GM12801 (cell line): ENCODE data around the gene MLANA.

ENCODE experiments used
- CTCF ChIP-seq: IDR thresholded peaks from one replicate; pipeline ENCODE4 v1.5.1; 2011; ENCODE audit warnings: control low read depth; ENCODE audit not compliant: insufficient read length; ENCODE audit errors: extremely low read depth

Gene MLANA

GRCh38 chr9:5858833-5859232 is 31.9 kb upstream of the MLANA start:
- TF ChIP-seq CTCF = no peak

DNA sequence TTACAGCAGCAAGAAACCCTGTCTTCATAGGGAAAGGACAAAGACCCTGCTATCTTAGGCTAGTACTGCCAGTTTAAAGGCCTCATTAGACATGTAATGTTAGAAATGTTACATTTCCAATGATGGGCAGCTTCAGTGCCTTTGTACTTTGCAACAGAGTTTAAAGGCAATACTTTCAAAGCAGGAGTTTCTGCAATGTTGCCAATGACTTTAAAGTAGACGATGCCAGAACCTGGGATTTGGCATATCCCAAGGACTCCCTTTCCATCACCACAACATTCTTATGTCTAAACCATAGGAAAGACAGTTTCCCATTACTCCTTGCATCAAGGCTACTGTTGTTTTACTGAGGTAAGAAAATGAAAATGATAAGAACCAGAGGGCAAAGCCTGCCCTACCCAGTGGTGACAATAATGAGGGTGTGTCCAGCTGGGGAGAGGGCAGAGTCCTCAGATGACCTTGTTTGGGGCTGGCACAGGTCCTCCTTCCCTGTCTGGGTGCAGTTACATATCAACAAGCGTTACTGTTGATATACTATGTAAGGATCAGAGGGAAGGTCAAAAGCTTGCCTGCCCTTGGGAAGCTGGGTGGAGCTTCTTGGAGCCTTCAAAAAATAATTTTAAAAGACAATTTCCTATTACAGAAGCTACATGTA is 27.5 kb upstream of the MLANA start:
- TF ChIP-seq CTCF = no peak

DNA sequence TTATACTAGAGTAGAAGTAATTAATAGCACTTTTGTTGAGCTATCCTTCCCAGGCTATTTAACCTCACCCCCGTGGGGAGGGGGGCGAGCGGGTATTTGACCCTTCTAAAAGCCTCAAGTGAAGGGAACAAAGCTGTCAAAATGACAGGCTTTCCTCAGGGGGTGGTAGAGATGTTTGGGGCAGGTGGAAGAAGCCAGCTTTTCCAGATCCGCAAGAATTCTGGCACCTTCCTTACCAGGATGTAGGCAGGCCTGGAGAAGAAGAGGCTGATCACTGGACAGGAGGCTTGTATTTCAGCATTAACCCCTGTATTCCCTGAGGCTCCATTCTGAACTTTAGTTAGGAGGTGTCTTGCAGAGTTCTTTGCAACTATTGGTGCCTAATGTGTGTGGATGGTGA is 26.2 kb upstream of the MLANA start:
- no peak for TF ChIP-seq CTCF

DNA sequence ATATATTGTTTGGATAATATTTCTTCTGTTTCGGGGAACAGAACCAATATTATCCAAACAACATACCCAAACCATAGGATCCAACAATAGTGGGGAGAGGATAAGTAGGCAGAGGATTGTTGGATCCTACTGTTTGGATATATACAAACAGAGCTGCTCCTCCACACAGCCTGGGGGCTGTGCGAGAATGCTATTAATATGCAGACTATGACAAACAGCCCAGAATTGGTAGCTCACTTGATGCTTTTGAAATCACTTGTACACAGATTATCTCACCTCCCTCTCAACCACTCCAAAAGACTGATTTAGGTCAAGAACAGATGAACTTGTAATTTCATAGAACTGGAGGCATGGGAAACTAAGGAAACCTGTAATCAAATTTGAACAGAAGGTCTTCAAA is 24.4 kb upstream of the MLANA start:
- TF ChIP-seq CTCF = no peak

DNA sequence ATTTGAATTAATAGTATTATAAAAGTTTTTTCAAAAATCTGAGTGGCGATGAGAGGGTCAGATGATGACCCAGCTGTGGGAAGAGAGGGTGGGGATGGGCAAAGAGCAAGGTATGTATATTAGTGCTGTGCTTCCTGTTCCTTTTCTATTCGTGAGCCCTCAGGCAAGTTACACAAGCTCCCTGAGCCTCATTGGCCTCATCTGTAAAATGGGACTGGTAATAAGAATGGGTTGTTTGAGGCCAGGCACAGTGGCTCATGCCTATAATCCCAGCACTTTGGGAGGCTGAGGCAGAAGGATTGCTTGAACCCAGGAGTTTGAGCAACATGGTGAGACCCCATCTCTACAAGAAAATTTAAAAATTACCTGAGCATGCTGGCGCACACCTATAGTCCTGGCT is 24.0 kb upstream of the MLANA start:
- TF ChIP-seq CTCF = no peak

DNA sequence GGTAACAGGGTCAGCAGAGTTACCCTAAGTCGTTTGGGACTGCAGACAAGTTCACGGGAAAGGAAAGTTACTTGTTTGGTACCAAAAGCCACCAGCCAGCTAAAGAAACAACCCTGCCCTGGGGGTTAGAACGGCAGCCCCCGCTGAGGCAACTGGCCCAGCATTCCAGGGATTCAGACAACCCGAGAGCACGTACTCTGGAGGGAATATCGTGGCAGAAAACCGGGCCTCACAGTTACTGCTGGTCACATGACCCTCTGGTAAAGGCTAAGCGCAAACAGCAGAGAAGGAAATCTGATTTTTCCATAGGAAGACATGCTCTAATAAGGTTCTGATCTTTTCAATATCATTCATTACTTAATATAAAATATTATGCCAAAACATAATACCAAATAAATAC is 22.5 kb upstream of the MLANA start:
- TF ChIP-seq CTCF = no peak

- TF ChIP-seq CTCF = no peak
Measured at GRCh38 chr9:5869315-5870019, 21.2 kb upstream of the MLANA start.
